K562 (cell line): ENCODE measurements around the gene HPSE2. TPM values are rescaled to one million over a fixed set of nuclear protein-coding genes. Genes with fewer than 3 reads are reported as not detected.

ENCODE experiments used
- ATAC-seq: fragments of 200-7000 bp; cut with Tn5 transposase; 3 replicates; pipeline ENCODE4 v1.9.1; 2020; ENCODE audit warnings: moderate library complexity
- BruUV-seq: library from RNA; stranded (reverse); fragments of 400-500 nt; replicated peaks from 2 replicates; lab custom pipeline; 2021; lab: Mats Ljungman, UMichigan
- CTCF ChIA-PET: fragments of 300-600 bp; formaldehyde crosslinking; extraction: SDS; loops from one replicate; lab custom pipeline; 2021; ENCODE audit warnings: low intra/inter-chr PET ratio; lab: Yijun Ruan, JAX
- POLR2A ChIA-PET: fragments of 300-600, 350-650 bp; sonication (Branson Sonifier 250); formaldehyde crosslinking; extraction: SDS; loops from one replicate; lab custom pipeline; 2021; ENCODE audit warnings: antibody characterized with exemption, inconsistent platforms; lab: Yijun Ruan, JAX
- DNase-seq, 4 experiments: peaks; one replicate each; pipeline versions ENCODE4 v3.0.0 to v3.0.0-alpha.2; 2011 to 2018; ENCODE audit warnings: low spot score in 3 of 4, mixed read lengths in 3 of 4; ENCODE audit errors: extremely low read depth in 1 of 4
- FAIRE-seq: peaks from 2 replicates; lab custom pipeline; 2011; peaks lifted over from hg19 to GRCh38; lab: Jason Lieb, UNC
- H2AFZ ChIP-seq: 2 replicates; pipeline ENCODE4 v1.6.0; 2011; ENCODE audit warnings: low read depth, low read length, control low read depth, inconsistent platforms
- H3K27ac ChIP-seq: fragments of 200-600 bp; 3 replicates; pipeline ENCODE4 v1.8.0; 2011; ENCODE audit warnings: low read depth, mild to moderate bottlenecking, control low read depth, inconsistent platforms, low read length, moderate library complexity, mixed read lengths; ENCODE audit errors: extremely low read depth
- H3K27me3 ChIP-seq, 2 experiments: fragments of 300-600 bp in 1 of 2; 2 replicates in 1 of 2; 3 replicates in 1 of 2; pipeline versions ENCODE4 v1.6.0 to v1.8.0; 2011; ENCODE audit warnings: inconsistent platforms in 2 of 2, low read length in 2 of 2, mild to moderate bottlenecking in 1 of 2, mixed read lengths in 1 of 2, moderate library complexity in 1 of 2; ENCODE audit not compliant: control insufficient read depth in 2 of 2, insufficient read depth in 2 of 2
- H3K36me3 ChIP-seq: fragments of 300-600 bp; 3 replicates; pipeline ENCODE4 v1.8.0; 2011; ENCODE audit warnings: mild to moderate bottlenecking, low read length, inconsistent platforms; ENCODE audit not compliant: control insufficient read depth, insufficient read depth
- H3K4me1 ChIP-seq, 2 experiments: fragments of 200-600 bp in 1 of 2; replicated peaks in 1 of 2; 2 replicates in 1 of 2; 3 replicates in 1 of 2; pipeline versions ENCODE4 v1.5.1 to v1.8.0; 2011; ENCODE audit warnings: inconsistent platforms in 2 of 2, low read length in 2 of 2, mild to moderate bottlenecking in 1 of 2, mixed read lengths in 1 of 2, moderate library complexity in 1 of 2; ENCODE audit not compliant: control insufficient read depth in 2 of 2, insufficient read depth in 2 of 2
- H3K4me2 ChIP-seq: 2 replicates; pipeline ENCODE4 v1.6.1; 2011; ENCODE audit warnings: low read length, control low read depth, inconsistent platforms, mixed read lengths; ENCODE audit not compliant: insufficient read depth
- H3K4me3 ChIP-seq: fragments of 200-600 bp; sonication (generic), shearing (Covaris generic); 2 replicates; pipeline ENCODE4 v1.5.1; 2016; ENCODE audit warnings: control low read depth, inconsistent platforms
- H3K79me2 ChIP-seq: fragments of 200-600 bp; 3 replicates; pipeline ENCODE4 v1.8.0; 2011; ENCODE audit warnings: low read length, inconsistent platforms; ENCODE audit not compliant: control insufficient read depth, insufficient read depth
- H3K9ac ChIP-seq, 2 experiments: 2 replicates each; pipeline versions ENCODE4 v1.6.0 to v1.6.1; 2011; ENCODE audit warnings: low read depth in 2 of 2, low read length in 2 of 2, control low read depth in 1 of 2, inconsistent platforms in 1 of 2, mild to moderate bottlenecking in 1 of 2, mixed read lengths in 1 of 2; ENCODE audit not compliant: insufficient read depth in 1 of 2
- H3K9me1 ChIP-seq: one replicate; pipeline ENCODE4 v1.6.0; 2011; ENCODE audit warnings: inconsistent platforms, mild to moderate bottlenecking, low read length, moderate library complexity; ENCODE audit not compliant: control insufficient read depth, insufficient read depth
- H3K9me3 ChIP-seq: replicated peaks from 2 replicates; pipeline ENCODE4 v1.5.1; 2011; ENCODE audit warnings: low read depth, low read length, inconsistent platforms; ENCODE audit not compliant: control insufficient read depth, insufficient read depth
- H4K20me1 ChIP-seq: replicated peaks from 2 replicates; pipeline ENCODE4 v1.6.1; 2011; ENCODE audit warnings: low read length, inconsistent platforms, mixed read lengths; ENCODE audit not compliant: control insufficient read depth, insufficient read depth
- ATF7 ChIP-seq: fragments of 450-650 bp; IDR thresholded peaks from 2 replicates; pipeline ENCODE4 v1.7.1; 2014; ENCODE audit warnings: mild to moderate bottlenecking, moderate library complexity
- BCL6 ChIP-seq: fragments of 250-450 bp; sonication (Bioruptor Pico); IDR thresholded peaks from 2 replicates; pipeline ENCODE4 v1.4.0; 2020
- E2F5 ChIP-seq: sonication (generic); formaldehyde crosslinking; IDR thresholded peaks from 2 replicates; pipeline ENCODE4 v1.8.0; 2022; ENCODE audit warnings: mild to moderate bottlenecking, missing genetic modification reagents
- FUS ChIP-seq: fragments of 200-400 bp; formaldehyde crosslinking; optimal IDR thresholded peaks from 2 replicates; pipeline ENCODE3; 2017; ENCODE audit warnings: low read depth, low read length
- KHSRP ChIP-seq: fragments of 450-650 bp; IDR thresholded peaks from 2 replicates; pipeline ENCODE4 v1.6.1; 2017
- MNT ChIP-seq, 2 experiments: fragments of 450-650 bp; conservative IDR thresholded peaks; 2 replicates each; pipeline ENCODE4 v1.6.1; 2017; ENCODE audit warnings: mild to moderate bottlenecking in 2 of 2, moderate library complexity in 2 of 2
- NFE2 ChIP-seq: IDR thresholded peaks from 2 replicates; pipeline ENCODE4 v1.6.1; 2014; ENCODE audit warnings: antibody characterized with exemption, low read depth
- NUFIP1 ChIP-seq: fragments of 450-650 bp; IDR thresholded peaks from 2 replicates; pipeline ENCODE4 v1.6.1; 2018; ENCODE audit not compliant: partially characterized antibody
- RAD21 ChIP-seq, 2 experiments: fragments of 250-450 bp in 1 of 2; fragments of 450-650 bp in 1 of 2; sonication (Bioruptor Pico) in 1 of 2; formaldehyde crosslinking in 1 of 2; IDR thresholded peaks in 1 of 2; conservative IDR thresholded peaks in 1 of 2; 2 replicates each; pipeline versions ENCODE4 v1.4.0 to v1.8.0; 2020 to 2022; ENCODE audit warnings: mild to moderate bottlenecking in 2 of 2, moderate library complexity in 1 of 2
- RBM34 ChIP-seq: fragments of 200-400 bp; formaldehyde crosslinking; IDR thresholded peaks from 2 replicates; pipeline ENCODE4 v1.6.1; 2018; ENCODE audit warnings: low read length, borderline replicate concordance; ENCODE audit not compliant: insufficient read depth
- RFX7 ChIP-seq: fragments of 250-450 bp; sonication (Bioruptor Pico); IDR thresholded peaks from 2 replicates; pipeline ENCODE4 v1.5.1; 2021; ENCODE audit warnings: mild to moderate bottlenecking
- SMAD1 ChIP-seq: fragments of 150-350 bp; IDR thresholded peaks from 2 replicates; pipeline ENCODE4 v1.6.1; 2014; ENCODE audit warnings: low read length, low read depth; ENCODE audit not compliant: partially characterized antibody
- SMARCE1 ChIP-seq: fragments of 450-650 bp; IDR thresholded peaks from 2 replicates; pipeline ENCODE4 v1.7.1; 2016; ENCODE audit warnings: mild to moderate bottlenecking
- TCF3 ChIP-seq: sonication (generic); formaldehyde crosslinking; IDR thresholded peaks from 2 replicates; pipeline ENCODE4 v1.4.0; 2020; ENCODE audit warnings: mild to moderate bottlenecking, missing genetic modification reagents
- TEAD1 ChIP-seq, 2 experiments: fragments of 450-650 bp in 1 of 2; sonication (generic) in 1 of 2; formaldehyde crosslinking; IDR thresholded peaks; 2 replicates each; pipeline versions ENCODE4 v1.4.0 to v1.8.0; 2020 to 2022; ENCODE audit warnings: mild to moderate bottlenecking in 2 of 2, missing genetic modification reagents in 1 of 2
- ZC3H8 ChIP-seq: fragments of 450-650 bp; IDR thresholded peaks from 2 replicates; pipeline ENCODE4 v1.6.1; 2017
- ZHX1 ChIP-seq: fragments of 150-350 bp; conservative IDR thresholded peaks from 2 replicates; pipeline ENCODE4 v1.6.1; 2014; ENCODE audit warnings: low read length
- WGBS: fragments of 100-300 bp; shearing (Covaris generic); methylation state at CpG from one replicate; pipeline ENCODE4 v1.1.6; 2016; ENCODE audit warnings: low coverage, mixed read lengths; ENCODE audit not compliant: insufficient coverage; ENCODE audit errors: missing lambda C conversion rate; 5-methylcytosine and 5-hydroxymethylcytosine counted together
- in situ Hi-C: fragments of 300-500 bp; cut with MboI; formaldehyde crosslinking; loops from 4 replicates; pipeline ENCODE4 v1.15.0; 2018; ENCODE audit warnings: inconsistent platforms, mixed read lengths
- intact Hi-C: fragments of 100-400 bp; cut with micrococcal nuclease; formaldehyde crosslinking; loops from 2 replicates; pipeline ENCODE4 v1.14.2; 2022
- polyA plus RNA-seq, 8 experiments: library from polyadenylated mRNA; depleted of rRNA in 4 of 8; stranded (reverse) in 5 of 8; unstranded in 3 of 8; fragments of >200 nt; fragmentation: Nextera tagmentation in 2 of 8; fragmentation: Illumina TruSeq in 1 of 8; extraction: Ambion mirVana in 2 of 8; extraction: Trizol in 1 of 8; gene quantifications; 2 replicates each; pipeline versions ENCODE4 v1.2.1 to v1.2.3, GENCODE V29; 2011 to 2014; ENCODE audit warnings: inconsistent platforms in 1 of 8, missing spikeins in 1 of 8
- total RNA-seq, 7 experiments: library from RNA; depleted of rRNA in 6 of 7; stranded (reverse); fragments of >200 nt in 6 of 7; fragmentation: Illumina TruSeq in 2 of 7; extraction: Trizol in 2 of 7; gene quantifications; 2 replicates each; pipeline versions ENCODE4 v1.2.1 to v1.2.3, GENCODE V29; 2011 to 2021; ENCODE audit warnings: low replicate concordance in 1 of 7
- TF ChIP-seq, protein P1 (sequence below), 2 experiments: IDR thresholded peaks; 2 replicates each; pipeline ENCODE4 v1.6.1; 2011; ENCODE audit warnings: borderline replicate concordance in 1 of 2, control low read depth in 1 of 2, low read depth in 1 of 2, low read length in 1 of 2, mild to moderate bottlenecking in 1 of 2, mixed read lengths in 1 of 2, moderate library complexity in 1 of 2; ENCODE audit not compliant: insufficient read depth in 1 of 2, insufficient read length in 1 of 2, poor library complexity in 1 of 2, severe bottlenecking in 1 of 2; ENCODE audit errors: extremely low read depth in 1 of 2

HPSE2 gene
- total and polyA plus RNA-seq, 9 of the 15 experiments (the other 6 are each of a cell fraction or from before 2014, with no cell fraction given), result 0.03 to 0.10 (median 0.04) TPM; not detected in 2

DNA sequence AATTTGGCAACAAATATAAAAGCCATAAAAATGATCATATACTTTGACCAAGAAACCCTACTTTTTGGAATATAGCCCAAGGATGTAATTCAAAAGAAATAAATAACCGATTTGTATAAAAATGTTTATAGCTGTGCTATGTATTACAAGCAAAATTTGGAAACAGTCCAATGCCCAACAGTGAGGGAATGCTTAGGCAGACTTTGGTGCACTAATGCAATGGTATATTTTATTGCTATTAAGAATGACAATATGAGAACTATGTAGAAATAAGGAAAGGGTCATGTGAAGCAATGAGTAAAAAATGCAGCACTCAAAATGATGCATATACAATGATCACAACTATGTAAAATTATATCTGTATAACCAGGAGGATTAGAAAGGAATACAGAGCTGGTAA is 515.1 kb downstream of the HPSE2 start:
- Histone ChIP-seq H4K20me1 (no peaks in the 10 kb centered on the region), H3K27ac (no peak overlapping the region), H3K9me3 (no peaks in the 10 kb centered on the region), H3K4me3 (no peak overlapping the region), H3K4me1 (no peaks in the 10 kb centered on the region), H3K79me2 (no peaks in the 10 kb centered on the region), H3K9me1 (no peaks in the 10 kb centered on the region), H2AFZ (no peak overlapping the region), H3K27me3 (no peaks in the 10 kb centered on the region), H3K4me2 (no peak overlapping the region), H3K36me3 (no peaks in the 10 kb centered on the region), H3K9ac (no peak overlapping the region)
- POLR2A ChIA-PET, result no interaction called here
- in situ Hi-C loops, result no loop called here
- ATAC-seq, result no peak
- no TSS peak for BruUV-seq
- no peak for DNase-seq
- CTCF ChIA-PET, result interaction anchor here (0.7 kb wide), 1 partner anchor 297 kb away, joined by 3 read pairs; no protein-coding TSS in a partner anchor
- intact Hi-C loops, result no loop called here
- FAIRE-seq, result no peak
- 0% methylated on average over 1 of the region's 1 CpG for WGBS
- no peak for TF ChIP-seq BCL6 (CRISPR knock-in tag)
- no peak for TF ChIP-seq FUS
- no peak for TF ChIP-seq ZHX1
- TF ChIP-seq TCF3 (CRISPR knock-in tag), result no peak
- TF ChIP-seq SMARCE1, result no peak
- TF ChIP-seq TEAD1 (CRISPR knock-in tag; IDR thresholded peaks at IDR 0.05), result no peak
- TF ChIP-seq RAD21 (CRISPR knock-in tag; conservative IDR thresholded peaks at IDR 0.05 in 1 of 2, IDR thresholded peaks at IDR 0.05 in 1 of 2), result no peak
- TF ChIP-seq E2F5 (CRISPR knock-in tag), result no peak
- TF ChIP-seq NUFIP1, result no peak
- no peak for TF ChIP-seq KHSRP
- no peak for TF ChIP-seq ATF7
- TF ChIP-seq, protein P1, sequence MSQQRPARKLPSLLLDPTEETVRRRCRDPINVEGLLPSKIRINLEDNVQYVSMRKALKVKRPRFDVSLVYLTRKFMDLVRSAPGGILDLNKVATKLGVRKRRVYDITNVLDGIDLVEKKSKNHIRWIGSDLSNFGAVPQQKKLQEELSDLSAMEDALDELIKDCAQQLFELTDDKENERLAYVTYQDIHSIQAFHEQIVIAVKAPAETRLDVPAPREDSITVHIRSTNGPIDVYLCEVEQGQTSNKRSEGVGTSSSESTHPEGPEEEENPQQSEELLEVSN (IDR thresholded peaks at IDR 0.05; ENCODE audit: borderline replicate concordance in 1 of 2, extremely low read depth in 1 of 2, insufficient read depth in 1 of 2, insufficient read length in 1 of 2, low read depth in 1 of 2, low read length in 1 of 2, poor library complexity in 1 of 2, severe bottlenecking in 1 of 2), result no peak
- no peak for TF ChIP-seq RFX7
- TF ChIP-seq MNT (conservative IDR thresholded peaks at IDR 0.05), result no peak
- TF ChIP-seq NFE2, result no peak
- TF ChIP-seq RBM34, result no peak
- no peak for TF ChIP-seq SMAD1
- TF ChIP-seq ZC3H8, result no peak
